Measurements from ENCODE around the gene TCHH.
"Not testable (repeated sequence)": the region's sequence is repeated elsewhere in the genome, so short reads cannot be mapped to it uniquely, and the experiment has no call there.

Gene TCHH

DNA sequence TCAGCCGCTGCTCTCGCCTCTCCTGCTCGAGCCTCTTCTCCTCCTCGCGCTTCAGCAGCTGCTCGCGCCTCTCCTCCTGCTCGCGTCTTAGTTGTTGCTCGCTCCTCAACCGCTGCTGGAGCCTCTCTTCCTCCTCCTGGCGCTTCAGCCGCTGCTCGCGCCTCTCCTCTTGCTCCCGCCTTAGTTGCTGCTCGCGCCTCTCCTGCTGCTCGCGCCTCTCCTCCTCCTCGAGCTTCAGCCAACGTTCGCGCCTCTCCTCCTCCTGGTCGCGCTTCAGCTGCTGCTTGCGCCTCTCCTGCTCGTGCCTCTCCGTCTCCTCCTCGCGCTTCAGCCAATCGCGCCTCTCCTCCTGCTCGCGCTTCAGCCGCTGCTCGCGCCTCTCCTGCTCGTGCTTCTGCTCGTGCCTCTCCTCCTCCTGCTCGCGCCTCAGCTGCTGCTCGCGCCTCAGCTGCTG is 3.7 kb downstream of the TCHH start:
- DNase-seq (ENCODE audit: low read depth in 2 of 2): no peak

DNA sequence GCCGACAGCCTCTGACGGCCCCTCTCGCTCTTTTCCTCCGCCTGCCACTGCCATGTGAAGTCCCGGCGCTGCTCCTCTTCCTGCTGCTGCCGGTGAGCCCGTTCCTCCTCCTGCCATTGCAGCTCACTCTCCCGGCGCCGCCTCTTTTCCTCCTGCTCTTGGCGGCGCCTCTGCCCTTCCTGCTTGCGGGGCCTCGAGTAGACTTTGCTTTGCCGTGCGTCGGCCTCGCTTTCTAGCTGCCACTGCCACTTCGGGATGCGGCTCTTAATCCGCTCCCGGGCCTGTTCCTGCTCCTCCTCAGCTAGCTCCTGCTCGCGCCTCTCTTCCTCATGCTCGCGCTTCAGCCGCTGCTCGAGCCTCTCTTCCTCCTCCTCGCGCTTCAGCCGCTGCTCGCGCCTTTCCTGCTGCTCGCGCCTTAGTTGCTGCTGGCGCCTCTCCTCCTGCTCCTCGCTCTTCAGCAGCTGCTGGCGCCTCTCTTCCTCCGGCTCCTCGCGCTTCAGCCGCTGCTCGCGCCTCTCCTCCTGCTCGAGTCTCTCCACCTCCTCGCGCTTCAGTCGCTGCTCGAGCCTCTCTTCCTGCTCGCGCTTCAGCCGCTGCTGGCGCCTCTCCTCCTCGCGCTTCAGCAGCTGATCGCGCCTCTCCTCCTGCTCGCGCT is 4.3 kb downstream of the TCHH start:
- peak in 1 of 2 donors; percentile 18 for DNase-seq (ENCODE audit: low read depth in 2 of 2)

DNA sequence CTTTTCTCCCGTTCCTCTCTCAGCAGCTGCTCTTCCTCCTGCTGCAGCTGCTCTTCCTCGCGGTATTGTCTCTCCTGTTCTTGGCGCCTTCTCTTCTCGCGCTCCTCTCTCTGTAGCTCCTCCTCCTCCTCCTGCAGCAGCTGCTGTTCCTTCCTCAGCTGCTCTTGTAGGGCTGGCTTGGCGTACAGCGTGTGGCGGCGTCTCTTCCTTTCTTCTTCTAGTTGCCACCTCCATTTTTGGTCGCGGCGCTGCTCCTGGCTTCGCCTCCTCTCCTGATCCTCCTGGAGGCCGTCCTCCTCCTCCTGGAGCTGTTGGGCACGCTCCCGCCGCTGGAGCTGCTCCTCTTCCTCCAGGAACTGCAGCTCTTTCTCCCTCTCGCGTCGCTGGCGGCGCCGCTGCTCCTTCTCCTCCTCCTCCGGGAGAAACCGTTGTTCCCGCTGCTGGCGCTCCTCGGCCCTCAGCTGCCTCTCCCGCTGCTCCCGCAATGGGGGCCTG is 4.8 kb downstream of the TCHH start:
- no peak for DNase-seq (ENCODE audit: low read depth in 2 of 2)

DNA sequence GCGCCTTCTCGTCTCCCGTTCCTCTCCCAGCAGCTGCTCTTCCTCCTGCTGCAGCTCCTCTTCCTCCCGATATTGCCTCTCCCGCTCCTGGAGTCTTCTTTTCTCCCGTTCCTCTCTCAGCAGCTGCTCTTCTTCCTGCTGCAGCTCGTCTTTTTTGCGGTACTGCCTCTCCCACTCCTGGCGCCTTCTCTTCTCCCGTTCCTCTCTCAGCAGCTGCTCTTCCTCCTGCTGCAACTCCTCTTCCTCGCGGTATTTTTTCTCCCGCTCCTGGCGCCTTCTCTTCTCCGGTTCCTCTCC is 5.3 kb downstream of the TCHH start:
- no peak for DNase-seq (ENCODE audit: low read depth in 2 of 2)

DNA sequence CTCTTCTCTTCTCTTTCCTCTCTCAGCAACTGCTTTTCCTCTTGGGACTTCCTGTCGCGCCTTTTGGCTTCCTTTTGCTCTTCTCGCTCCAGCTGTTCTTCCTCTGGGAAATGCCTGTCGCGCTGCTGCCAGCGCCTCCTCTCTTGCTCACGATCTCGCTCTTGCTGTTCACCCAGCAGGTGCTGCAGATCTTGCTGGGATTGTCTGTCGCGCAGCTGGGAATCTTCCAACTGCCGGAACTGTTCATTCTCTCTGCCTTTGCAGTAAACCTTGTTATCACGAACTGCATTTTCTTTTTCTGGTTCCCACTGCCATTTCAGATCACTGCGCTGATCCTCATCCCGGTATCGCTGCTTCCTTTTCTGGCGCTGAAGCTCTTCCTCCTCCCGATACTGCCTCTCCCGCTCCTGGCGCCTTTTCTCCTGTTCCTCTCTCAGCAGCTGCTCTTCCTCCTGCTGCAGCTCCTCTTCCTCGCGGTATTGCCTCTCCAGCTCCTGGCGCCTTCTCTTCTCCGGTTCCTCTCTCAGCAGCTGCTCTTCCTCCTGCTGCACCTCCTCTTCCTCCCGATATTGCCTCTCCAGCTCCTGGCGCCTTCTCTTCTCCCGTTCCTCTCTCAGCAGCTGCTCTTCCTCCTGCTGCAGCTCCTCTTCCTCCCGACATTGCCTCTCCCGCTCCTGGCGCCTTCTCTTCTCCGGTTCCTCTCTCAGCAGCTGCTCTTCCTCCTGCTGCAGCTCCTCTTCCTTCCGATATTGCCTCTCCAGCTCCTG is 5.8 kb downstream of the TCHH start:
- DNase-seq (ENCODE audit: low read depth in 2 of 2): no peak

DNA sequence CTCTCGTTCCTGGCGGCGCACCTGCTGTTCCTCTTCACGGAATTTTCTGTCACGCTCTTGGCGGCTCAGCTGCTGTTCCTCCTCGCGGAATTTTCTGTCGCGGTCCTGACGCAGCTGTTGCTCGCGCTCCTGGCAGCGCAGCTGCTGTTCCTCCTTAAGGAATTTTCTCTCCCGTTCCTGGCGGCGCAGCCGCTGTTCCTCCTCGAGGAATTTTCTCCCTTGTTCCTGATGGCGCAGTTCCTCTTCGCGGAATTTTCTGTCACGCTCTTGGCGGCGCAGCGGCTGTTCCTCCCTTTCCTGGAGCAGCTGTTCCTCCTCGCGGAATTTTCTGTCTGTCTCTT is 6.4 kb downstream of the TCHH start:
- DNase-seq (ENCODE audit: low read depth in 2 of 2): no peak

DNA sequence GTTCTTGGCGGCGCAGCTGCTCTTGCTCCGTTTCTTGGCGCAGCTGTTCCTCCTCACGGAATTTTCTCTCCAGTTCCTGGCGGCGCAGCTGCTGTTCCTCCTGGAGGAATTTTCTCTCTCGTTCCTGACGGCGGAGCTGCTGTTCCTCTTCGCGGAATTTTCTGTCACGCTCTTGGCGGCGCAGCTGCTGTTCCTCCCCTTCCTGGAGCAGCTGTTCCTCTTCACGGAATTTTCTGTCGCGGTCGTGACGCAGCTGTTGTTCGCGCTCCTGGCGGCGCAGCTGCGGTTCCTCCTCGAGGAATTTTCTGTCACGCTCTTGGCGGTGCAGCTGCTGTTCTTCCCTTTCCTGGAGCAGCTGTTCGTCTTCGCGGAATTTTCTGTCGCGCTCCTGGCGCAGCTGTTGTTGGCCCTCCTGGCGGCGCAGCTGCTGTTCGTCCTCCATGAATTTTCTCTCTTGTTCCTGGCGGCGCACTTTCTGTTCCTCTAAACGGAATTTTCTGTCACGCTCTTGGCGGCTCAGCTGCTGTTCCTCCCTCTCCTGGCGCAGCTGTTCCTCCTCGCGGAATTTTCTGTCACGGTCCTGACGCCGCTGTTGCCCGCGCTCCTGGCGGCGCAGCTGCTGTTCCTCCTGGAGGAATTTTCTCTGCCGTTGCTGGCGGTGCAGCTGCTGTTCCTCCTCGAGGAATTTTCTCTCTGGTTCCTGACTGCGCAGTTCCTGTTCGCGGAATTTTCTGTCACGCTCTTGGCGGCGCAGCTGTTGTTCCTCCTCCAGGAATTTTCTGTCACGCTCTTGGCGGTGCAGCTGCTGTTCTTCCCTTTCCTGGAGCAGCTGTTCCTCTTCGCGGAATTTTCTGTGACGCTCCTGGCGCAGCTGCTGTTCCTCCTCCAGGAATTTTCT is 7.0 kb downstream of the TCHH start:
- DNase-seq (ENCODE audit: low read depth in 2 of 2): no peak

DNA sequence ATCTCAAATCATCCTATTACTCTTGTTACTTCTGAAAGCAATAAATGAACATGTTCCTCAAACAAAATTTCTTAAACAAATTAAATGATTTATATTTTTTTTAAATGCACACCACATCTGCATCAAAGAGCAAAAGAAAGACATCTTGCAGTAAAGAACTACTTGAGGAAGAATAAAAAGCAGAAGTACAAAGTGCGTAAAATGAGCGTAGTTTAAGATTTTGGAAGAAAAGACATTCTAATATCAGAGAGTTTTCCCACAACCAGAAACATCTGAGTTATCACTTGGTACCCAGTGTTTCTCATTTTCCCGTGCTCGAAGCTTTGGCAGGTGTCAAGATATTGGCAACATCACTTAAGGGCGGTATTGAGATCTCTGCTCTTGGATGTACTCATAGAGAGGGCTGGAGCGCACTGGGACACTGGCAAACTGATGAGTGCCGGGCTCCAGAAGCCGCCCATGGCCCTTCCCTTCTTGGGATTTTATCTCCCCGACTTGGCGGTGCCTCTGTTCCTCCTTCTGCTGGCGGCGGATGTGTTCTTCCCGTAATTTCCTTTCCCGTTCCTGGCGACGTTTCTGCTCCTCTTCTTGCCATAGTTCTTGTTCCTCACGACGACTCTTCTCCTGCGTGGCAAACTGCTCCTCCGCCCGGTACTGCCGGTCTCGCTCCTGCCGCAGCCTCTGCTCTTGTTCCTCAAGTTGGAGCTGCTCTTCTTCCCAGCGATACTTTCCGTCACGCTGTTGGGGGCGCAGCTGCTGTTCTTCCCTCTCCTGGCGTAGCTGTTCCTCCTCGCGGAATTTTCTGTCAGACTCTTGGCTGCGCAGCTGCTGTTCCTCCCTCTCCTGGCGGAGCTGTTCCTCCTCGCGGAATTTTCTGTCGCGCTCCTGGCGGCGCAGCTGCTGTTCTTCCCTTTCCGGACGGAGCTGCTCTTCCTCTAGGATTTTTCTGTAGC is 7.9 kb downstream of the TCHH start:
- DNase-seq (ENCODE audit: low read depth in 2 of 2): no peak

DNA sequence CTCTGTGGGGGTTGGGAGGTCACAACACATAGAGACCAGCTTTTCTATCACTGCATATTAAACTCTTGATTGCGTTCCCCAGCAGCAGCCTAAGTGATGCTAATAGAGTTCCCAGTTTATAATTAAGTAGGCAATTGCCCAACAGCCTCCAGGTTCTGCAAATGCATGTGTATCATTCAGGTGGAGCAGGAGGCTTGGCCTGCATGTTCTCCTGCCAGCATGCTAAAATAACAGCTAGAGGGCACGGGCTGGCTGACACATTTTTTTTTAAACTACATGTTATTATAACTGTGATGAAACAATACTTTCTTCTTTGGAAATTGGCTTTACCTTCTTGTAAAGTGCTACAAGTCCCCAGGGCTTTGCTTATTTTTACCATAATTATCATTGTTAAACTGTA is 10.4 kb downstream of the TCHH start:
- no peak for DNase-seq (ENCODE audit: low read depth in 2 of 2)

DNA sequence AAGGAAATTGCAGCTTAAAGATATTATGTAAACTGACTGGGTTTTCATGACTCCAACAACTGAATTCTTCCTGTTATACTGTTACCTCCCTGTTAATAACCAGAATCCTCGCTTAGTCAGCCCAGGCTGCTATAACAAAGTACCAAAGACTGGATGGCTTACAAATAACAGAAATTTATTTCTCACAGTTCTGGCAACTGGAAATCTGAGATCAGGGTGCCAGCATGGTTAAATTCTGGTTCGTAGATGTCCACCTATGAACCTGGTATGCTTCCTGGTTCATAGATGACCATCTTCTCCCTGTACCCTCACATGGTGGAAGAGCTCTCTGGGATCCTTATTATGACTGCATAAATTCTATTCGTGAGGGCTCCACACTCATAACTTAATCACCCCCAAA is 18.3 kb downstream of the TCHH start:
- DNase-seq (ENCODE audit: low read depth in 2 of 2): no peak

DNA sequence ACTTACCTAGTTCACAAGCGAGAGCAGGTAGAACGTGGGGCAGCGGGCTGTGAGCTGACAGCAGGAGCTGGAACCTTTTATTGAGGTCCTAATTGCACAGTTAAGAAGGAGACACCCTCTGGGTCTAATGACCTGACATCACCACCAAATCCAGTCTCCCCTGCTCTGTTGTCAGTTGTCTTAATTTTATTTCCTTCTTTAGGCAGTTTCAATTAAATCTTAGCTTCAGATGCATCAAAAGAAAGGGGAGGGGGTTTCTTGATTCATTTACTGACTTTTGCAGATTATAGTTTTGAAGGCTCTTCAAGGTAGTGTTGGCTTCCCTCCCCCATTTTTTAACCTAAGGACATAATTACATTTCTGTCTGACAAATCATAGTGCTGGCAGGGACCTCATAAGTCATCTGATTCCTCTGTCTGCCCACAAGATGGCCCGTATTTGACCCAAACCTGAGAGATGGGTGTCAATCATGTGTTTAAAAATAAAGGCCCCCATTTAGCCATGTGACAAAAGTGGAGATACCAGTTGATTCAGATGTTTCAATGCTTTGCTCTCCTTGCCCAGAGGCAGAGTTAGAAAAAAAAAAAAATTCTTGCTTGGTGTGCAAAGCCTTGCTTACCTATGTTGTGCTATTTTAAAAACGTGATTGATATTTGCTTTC is 26.1 kb downstream of the TCHH start, which contains the start of gene TCHHL1:
TCHHL1 (minus strand) TSS at position 51 of the 661 bp plus-strand sequence. CDS start 921 bp downstream, outside the sequence.
- no peak for DNase-seq (ENCODE audit: low read depth in 2 of 2)

DNA sequence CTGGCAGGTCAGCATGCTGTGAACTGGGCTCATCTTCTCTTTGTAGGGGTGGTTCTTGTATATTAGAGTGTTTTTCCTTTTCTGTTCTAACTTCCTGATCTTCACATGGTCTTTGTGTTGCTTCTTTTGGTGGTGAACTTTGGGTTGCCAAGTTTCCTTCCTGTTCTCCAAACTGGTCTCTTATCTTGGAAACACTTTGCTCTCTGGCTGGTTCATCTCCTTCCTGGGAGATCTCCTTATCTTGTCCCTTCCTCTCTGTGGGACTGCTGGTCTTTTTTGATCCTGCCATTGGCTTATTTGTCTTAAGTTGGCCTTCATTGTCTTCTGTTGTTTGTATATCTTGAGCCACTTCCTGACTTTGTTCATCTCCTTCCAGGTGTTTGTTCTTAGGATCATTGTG is 28.5 kb downstream of the TCHH start:
- no peak for DNase-seq (ENCODE audit: low read depth in 2 of 2)

DNA sequence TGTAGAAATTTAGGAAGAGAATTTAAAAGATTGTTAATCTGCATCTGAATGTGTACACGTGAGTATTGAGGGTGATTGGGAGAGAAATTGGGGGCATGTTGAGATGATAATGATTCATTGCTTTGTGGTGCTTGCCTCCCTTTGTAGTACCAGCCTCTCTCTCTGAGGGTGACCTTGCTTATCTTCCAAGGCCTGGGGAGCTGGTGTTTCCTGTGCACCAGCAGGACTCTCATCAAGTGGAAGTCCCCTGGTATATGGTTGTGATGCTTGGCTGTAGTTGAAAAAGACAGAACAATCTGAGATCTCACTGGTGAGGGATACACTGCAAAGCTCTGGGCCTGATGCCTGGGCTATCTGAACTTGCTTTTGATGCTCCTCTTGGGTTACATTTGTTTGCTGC is 30.4 kb downstream of the TCHH start:
- no peak for DNase-seq (ENCODE audit: low read depth in 2 of 2)

DNA sequence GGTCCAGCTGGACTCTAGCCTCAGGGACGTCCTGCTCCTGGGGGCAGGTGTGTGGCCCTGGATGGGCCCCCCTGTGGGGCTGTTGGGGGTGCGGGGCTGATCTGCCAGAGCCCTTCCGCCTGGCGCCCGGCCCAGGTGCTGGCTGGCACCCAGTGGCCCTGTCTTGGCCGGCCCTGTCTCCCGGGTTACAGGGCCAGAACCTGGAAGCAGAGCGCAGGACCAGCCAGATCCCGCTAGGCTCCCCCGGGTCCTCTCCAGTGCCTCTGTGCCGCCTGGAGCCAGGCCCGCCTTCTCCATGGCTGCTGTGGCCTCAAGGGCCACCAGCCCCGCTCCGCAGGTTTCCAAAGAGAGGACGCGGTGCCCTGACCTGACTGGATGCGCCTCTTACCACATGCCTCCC is 34.2 kb downstream of the TCHH start:
- not testable (repeated sequence) for DNase-seq (ENCODE audit: low read depth in 2 of 2)

DNA sequence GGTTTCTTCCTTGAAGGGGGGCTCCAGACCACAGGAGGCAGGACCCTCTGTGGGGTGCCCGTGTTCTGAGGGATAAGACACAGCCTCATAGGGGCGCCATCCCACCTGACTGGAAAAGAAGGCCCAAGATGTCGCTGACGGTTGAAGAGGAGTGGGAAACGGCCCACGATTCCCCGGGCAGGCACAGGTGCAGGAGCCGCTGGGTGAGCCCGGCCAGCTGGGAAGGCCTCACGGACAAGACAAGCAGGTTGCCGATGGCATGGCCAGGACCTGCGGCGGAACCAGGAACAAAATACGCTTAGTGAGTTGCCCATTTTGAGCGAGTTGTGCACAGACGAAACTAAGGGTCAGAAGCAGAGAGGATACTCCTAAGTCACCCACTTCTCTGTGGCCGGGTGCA is 34.8 kb downstream of the TCHH start:
- not testable (repeated sequence) for DNase-seq (ENCODE audit: low read depth in 2 of 2)

DNA sequence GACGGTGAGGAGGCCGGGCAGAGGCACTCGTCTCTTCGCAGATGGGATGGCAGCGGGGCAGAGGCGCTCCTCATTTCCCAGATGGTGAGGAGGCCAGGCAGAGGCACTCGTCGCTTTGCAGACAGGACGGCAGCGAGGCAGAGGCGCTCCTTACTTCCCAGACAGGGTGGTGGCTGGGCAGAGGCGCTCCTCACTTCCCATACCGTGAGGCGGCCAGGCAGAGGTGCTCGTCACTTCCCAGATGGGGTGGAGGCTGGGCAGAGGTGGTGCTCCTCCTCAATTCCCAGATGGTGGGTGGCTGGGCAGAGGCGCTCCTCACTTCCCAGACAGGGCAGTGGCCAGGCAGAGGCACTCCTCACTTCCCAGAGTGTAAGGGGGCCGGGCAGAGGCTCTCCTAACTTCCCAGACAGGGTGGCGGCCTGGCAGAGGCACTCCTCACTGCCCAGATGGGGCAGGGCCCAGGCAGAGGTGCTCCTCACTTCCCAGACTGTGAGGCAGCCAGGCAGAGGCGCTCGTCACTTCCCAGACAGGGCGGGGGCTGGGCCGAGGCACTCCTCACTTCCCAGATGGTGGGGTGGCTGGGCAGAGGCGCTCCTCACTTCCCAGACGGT is 36.3 kb downstream of the TCHH start:
- no peak for DNase-seq (ENCODE audit: low read depth in 2 of 2)

DNA sequence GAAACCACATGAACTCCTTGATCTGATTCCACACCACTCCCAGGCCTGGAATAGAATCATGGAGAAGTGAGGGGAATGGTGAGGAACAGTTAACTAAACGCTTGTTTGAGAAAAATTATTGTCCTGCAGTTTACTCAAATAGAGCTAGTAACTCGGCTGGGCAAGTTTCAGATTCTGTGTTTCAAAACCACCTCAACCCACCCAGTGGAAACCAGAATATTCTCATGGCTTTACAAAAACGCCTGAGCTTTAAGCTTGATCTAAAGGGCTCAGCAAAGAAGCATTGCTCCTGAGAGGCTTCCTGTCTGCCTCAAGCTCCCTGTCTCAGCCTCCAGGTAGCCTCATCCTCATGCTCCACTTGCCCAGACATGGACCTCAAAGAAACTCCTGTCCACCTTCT is 42.9 kb downstream of the TCHH start:
- DNase-seq (ENCODE audit: low read depth in 2 of 2): no peak

DNA sequence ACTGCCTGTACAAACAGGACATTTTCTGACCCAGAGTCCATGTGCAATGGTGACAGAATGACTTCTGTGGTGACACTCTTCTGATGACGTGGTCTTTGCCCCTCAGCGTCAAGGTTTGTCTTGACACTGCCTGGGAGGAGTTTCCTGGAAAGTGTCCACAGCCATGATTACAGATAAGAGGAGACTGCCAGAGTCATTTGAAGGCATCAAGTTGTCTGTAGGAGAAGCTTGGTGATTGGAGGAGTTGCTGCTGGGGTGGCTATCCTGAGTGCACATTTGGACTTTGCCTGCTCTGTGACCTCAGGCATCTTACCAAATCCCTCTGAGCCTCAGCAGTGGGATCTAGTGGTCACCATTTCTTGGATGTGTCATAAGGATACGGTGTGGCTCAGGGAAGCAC is 44.1 kb downstream of the TCHH start:
- no peak for DNase-seq (ENCODE audit: low read depth in 2 of 2)

DNA sequence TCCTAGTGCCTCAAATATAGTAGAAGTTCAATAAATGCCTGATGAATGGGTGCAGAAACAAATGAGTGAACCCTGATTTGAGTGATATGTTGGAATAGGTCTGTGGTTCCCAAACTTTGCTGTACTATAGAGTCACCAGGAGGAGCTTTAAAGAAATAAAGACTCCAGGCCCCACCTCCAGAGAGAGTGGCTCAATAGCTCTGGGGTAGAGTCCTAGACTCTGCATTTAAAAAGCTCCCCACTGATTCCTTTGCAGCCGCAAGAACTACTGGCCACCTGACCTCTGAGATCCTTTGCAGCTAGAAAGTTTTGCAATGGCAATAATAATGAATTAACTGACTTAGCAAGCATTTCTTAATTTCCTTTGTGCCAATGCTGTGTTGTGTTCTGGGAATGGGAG is 47.3 kb downstream of the TCHH start:
- no peak for DNase-seq (ENCODE audit: low read depth in 2 of 2)

DNA sequence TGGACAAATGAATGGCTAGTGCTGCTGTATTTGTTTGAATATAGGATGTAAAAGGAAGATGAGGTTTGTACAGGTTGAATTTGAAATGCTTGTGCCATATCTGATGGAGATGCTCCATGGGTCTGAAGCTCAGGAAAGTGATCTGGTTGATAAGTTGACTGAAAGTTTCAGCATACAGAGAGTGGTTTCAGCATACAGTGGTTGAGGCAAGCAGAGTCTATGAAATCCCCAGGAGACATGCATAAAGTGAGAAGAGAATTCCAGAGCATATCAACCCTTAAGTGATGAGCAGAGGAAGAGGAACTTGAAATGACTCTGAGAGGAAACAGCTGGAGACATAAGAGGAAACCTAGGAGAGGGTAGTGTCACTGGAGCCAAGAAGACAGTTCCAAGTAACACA is 48.1 kb downstream of the TCHH start:
- DNase-seq (ENCODE audit: low read depth in 2 of 2): no peak
